Cardiac septum (tissue), 1 donor: ENCODE data around the gene TPD52L2. TPM values are rescaled to one million over a fixed set of nuclear protein-coding genes. Genes with fewer than 3 reads are reported as not detected.
"Not testable (repeated sequence)": the region's sequence is repeated elsewhere in the genome, so short reads cannot be mapped to it uniquely, and the experiment has no call there.

Experiments
- DNase-seq: peaks from one replicate; pipeline ENCODE4 v3.0.0-alpha.2; 2020; ENCODE audit warnings: low spot score
- intact Hi-C: fragments of 100-400 bp; cut with DNase I; formaldehyde crosslinking; loops from one replicate; pipeline ENCODE4 v1.14.0; 2022
- total RNA-seq: library from RNA; stranded (reverse); fragmentation: NEBNext Ultra II Directional; extraction: Animal tissue kit (Norgen Biotek cat#: 25700); gene quantifications from one replicate; pipeline ENCODE4 v1.2.1, GENCODE V29; 2021
- donor health status: DM: no; HTN: no; CAD: no.

The TPD52L2 gene
- total RNA-seq, 1 donor from 2014 or later = 72.0 TPM

DNA sequence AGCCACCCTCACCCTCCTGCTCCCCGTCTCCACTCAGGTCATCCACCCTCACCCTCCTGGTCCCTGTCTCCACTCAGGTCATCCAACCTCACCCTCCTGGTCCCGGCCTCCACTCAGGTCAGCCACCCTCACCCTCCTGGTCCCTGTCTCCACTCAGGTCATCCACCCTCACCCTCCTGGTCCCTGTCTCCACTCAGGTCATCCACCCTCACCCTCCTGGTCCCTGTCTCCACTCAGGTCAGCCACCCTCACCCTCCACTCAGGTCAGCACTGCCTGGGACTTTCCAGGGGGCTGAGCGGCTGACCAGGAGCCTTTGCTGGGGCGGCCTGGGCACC, 11.4 kb upstream of the TPD52L2 start:
- DNase-seq, intact Hi-C loops: not testable (repeated sequence)

DNA sequence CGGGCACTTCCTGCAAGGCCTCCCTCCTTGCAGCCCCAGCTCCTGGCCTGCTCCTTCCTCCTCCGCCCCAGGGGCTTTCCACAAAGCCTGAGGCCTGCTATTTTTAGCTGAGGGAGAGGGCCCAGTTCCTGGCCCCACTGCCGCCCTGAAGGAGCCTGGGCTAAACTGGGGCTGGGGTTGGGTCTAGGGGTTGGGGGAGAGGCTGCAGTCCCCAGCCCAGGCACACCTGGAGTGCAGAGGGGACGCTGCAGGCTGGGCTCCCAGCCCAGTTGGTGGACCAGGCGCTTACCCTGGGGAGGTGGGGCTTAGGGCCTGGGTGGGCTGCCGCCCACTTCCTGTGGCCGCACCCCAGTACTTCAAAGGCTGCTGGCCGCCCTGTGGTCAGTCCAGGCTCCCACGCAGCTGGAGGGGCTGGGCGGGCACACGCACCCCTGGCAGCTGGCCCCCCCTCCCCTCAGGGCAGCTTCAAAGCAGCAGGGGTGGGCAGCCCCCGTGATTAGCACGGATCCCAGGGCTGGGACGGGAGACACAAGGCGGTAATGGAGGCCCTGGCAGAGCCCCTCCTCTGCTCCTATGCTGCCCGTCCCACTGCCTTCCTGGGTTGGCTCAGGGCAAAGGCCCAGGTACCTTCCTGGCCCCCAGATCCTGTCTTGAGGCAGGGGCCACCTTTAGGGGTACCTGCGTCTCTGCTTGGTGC, 10.9 kb upstream of the TPD52L2 start:
- intact Hi-C loops = no loop called here
- DNase-seq = no peak

DNA sequence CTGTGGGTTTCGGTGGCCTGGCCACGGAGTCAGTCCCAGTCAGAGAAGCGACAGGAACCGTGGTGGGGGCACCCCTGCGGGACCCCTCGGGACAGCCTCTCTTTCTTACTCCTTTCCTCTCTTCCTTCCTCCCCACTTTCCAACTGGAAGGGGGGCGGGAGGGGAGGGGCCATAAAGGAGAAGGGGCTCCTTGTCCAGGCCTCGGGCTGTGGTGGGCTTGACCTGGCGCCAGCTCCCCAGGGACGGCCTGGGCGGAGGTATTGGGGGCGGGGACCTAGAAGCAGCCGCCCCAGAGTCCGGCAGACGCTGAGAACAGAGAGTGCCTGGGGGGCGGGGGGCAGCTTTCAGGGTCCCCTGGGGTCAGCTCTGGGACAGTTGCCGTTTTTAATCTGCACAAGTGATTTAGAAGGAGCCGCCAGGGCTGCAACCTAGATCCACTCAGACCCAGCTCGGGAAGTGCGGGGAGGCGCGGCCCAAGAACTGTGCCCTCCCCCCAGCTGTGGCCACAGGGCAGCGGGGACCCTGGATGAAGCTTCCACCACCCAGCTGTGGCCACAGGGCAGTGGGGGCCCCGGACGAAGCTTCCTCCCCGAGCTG, 10.2 kb upstream of the TPD52L2 start:
- intact Hi-C loops = no loop called here
- no peak for DNase-seq

DNA sequence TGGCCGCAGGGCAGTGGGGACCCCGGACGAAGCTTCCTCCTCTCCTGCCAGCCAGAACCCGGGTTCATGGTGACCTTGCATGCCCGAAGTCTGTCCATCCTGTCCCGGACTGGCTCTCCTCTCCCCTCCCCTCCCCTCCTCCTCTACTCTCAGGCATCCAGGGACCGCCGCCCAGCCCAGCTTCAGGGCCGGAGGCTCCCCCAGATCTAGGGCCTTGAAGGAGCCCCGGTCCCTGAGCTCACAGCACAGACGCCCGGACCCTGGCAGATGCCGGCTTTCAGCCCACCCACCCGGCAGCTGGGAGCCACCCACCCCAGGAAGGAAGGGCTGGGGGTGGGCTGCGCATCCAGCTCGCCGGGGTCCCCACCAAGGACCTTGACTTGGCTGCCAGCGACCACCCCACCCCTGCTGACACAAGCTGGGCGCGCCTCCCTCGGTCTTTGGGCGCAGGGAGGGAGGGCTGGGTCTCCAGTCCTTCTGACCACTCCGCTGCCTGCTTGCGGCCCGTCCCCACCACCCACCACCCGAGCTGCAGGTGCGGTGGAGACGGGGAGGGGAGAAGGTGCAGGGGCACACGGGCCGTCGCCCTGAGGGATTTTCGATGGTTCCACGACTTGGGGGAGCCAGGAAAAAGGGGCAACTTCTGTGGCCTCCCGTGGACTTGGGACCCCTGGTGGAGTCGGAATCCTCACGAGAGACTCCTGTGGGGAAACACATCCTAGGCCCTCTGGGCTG, 9.5 kb upstream of the TPD52L2 start:
- intact Hi-C loops = no loop called here
- DNase-seq = no peak

DNA sequence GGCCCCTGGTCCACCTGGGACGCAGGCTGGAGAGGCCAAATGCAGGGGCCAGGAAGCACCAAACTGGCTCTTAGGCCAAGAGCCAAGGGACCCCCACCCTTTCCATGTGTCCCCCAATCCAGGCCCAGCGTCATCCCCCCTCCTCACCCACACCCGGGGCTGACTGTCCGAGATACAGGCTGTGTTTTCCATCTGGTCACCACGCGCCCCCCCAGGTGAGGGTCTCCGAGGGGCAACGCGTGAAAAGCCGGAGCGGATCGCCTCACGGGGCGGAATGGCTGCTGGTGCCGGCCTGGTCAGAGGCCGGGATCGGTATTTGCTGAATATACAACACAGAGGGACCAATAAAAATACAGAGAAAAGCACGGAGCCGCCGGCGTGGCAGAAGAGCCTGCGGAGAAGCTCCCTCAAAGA, 9.0 kb upstream of the TPD52L2 start:
- no peak for DNase-seq
- intact Hi-C loops = no loop called here

DNA sequence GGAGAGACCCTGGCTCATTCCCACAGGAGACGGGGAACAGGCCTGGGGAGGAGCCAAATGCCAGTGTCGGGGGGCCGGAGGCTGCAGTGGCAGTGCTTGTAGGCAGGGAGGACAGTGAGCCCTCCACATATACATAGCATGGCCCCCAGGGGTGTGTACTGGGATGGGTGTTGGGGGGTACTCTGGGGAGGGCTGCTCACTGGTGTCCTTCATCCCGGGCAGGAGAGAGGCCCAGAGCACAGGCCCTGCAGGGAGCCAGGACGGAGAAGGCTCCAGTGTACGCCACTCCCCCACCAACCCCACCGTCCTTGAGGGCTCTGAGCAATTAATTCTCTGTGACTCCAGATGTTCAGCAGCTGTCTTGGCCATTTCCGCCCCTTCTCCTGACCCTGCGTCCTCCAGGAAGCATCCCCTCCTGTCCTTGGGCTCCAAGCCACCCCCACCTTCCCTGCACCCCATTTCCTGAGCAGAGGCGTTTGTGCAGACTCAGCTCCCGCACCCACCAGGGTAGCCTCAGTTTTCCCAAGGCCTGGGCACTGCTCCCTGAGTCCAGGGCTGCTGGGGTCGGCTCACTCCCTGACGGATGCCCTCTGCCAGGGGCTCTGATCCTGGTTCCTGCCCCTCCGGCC, 7.2 kb upstream of the TPD52L2 start:
- intact Hi-C loops = no loop called here
- no peak for DNase-seq

DNA sequence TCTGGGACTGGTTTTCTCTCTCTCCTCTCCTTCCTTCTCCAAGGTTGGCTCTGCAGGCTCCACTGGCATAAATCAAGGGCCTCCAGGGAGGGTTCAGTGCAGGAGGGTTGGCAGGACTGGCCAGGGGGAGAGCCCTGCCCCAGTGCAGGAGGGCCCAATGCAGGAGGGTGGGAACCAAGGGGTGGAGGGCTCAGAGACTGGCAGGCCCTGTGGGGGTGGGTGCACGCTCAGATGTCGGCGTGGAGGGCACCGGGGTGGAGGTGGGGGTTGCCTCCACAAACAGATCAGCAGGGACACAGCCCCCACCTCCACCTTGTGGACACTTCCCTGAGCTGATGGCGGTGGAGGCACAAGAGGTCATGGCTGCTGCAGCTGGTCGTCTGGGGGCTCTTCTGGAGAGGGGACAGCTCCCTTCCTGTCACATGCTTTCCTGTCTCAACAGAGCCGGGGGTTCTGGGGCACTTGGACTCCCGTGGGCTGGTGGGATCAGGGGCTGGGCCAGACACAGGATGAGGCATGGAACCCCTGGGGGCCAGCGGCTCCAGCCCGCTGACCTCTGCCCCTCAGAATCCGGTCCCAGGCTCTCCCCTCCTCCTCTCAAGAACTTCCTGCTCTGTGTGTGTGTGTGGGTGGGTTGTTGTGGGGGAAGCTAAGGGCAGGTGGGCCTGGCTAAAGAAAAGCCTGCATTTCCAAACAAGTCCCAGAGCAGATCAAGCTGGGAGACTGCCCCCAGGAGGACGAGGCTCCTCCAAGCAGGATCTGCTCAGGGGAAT, 6.5 kb upstream of the TPD52L2 start:
- no peak for DNase-seq
- intact Hi-C loops = no loop called here

DNA sequence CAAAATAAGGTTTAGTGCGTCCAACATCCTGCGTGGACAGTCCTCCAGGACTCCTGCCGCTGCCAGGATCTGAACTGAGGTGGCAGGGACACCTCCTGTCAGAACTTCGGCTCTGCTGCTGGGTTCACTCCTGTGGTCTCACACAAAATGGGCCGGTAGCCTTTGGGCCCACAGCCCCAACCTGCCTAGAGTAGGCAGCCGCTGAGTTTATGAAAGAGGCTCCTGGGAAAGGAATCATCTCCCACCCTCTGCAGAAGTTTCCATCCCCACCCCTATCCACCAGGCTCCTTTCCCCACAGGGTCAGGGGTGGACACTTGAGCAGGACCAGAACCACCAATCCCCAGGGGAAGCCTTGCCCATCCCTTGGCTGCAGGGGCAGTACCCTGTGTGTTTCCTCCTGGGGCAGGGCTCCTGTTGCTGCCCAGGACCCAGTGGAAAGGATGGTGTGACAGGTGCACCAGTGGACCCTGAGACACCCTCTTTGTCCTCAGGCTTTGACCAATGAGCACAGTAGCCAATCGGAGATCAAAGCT, 5.8 kb upstream of the TPD52L2 start:
- intact Hi-C loops = no loop called here
- no peak for DNase-seq

DNA sequence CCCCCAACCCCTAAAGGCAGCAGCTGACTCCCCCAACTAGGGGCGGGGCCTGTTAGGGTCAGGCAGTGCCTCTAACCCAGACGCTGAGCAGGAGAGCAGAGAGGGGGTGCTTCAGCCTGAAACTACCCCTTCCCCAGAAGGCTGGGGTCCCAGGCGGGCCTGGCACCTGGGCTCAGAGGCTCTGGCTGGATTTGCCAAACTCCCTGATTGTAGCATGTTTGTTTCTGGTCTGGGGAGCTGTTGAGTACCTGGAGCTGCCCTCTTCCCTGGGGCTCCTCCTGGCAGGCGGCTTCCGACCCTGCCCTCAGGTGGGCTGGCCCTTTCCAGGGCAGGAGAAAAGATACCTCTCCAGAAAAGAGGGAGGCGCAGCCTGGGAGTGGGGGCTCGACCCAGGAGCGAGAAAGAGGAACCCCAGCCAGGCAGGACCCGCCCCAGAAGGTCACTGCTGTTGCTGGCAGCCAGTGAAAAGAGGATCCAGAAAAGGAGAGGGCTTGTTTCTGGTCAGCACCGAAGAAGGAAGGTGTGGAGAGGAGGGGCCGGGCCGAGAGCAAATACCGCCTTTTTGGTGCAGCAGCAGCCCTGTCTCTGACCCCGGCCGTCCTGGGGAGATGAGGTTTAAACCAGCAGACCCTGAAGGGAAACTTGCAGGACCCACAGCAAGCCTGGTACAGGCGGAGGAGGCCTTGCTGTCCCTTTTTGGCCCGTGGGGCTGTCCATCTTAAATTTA, 4.6 kb upstream of the TPD52L2 start:
- intact Hi-C loops = loop anchor here (5.0 to 10.0 kb wide), 2 partner anchors 33 to 326 kb away; partner anchors contain the start of gene PTK6
- no peak for DNase-seq

DNA sequence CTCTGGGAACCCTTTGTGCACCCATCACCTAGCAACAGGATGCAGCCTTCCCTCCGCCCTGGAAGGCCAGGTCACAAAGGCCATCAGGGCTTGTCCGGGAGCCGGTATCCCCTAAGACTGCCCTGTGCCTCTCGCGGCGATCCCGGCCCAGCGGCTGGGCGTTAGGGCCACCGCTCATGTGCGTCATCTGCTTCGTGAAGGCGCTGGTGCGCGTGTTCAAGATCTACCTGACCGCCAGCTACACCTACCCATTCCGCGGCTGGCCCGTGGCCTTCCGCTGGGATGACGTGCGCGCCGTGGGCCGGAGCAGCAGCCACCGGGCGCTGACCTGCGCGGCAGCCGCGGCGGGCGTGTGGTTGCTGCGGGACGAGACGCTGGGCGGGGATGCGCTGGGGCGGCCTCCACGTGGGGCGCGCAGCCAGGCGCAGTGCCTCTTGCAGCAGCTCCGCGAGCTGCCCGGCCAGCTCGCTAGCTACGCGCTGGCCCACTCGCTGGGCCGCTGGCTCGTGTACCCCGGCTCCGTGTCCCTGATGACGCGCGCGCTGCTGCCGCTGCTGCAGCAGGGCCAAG, 3.6 kb upstream of the TPD52L2 start, which contains the start of gene ABHD16B:
Gene ABHD16B, plus strand, starts transcription at position 134 of the 570 bp plus-strand sequence. Its CDS starts 43 bp downstream, at position 177.
- no peak for DNase-seq
- intact Hi-C loops = loop anchor here (5.0 to 10.0 kb wide), 2 partner anchors 34 to 327 kb away; partner anchors contain the start of gene PTK6

DNA sequence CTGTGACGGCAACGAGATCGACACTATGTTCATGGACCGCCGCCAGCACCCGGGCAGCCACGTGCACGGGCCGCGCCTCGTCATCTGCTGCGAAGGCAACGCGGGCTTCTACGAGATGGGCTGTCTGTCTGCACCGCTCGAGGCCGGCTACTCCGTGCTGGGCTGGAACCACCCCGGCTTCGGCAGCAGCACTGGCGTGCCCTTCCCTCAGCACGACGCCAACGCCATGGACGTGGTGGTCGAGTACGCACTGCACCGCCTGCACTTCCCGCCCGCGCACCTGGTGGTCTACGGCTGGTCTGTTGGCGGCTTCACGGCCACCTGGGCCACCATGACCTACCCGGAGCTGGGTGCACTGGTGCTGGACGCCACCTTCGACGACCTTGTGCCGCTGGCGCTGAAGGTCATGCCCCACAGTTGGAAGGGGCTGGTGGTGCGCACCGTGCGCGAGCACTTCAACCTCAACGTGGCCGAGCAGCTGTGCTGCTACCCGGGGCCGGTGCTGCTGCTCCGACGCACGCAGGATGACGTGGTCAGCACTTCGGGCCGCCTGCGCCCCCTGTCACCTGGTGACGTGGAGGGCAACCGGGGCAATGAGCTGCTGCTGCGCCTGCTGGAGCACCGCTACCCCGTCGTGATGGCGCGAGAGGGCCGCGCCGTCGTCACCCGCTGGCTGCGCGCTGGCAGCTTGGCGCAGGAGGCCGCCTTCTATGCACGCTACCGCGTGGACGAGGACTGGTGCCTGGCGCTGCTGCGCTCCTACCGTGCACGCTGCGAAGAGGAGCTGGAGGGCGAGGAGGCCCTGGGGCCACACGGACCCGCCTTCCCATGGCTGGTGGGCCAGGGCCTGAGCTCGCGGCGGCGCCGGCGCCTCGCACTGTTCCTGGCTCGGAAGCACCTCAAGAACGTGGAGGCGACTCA, 2.8 kb upstream of the TPD52L2 start:
- intact Hi-C loops = loop anchor here (5.0 to 10.0 kb wide), 2 partner anchors 35 to 327 kb away; partner anchors contain the start of gene PTK6
- DNase-seq = no peak

DNA sequence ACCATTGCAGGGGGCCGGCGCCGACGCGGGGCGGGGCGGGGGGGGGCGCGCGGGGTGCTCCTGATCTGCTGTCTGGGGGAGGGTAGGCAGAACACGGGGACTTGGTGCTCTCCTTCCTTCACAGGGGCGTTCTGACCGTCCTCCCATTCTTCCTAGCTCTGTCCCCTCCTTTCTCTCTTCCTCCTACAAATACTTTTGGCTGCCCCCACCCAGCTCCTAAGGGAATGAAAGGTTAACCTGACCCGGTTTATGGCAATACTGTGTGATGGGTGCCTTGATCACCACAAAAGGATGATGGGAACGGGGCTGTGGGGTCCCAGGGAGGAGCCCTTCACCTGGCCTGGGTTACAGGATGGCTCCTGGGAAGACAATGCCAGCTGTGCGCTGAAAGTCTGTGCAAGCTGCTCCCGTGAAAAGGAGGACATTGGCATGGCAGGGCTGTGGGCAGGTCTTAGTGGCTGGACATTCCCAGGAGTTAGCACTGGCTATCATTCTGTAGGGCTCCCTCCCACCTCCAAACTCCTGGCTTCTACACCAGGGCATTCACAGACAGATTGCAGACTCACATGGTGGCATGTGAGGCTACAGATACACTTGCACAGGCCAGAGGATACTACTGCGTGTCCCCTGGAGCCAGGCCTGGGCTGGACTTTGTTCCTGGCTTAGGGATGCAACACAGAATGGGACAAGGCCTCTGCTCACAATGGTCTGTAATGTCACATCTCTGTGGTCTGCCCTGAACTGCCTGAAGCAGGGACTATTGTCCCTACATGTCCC, 1.9 kb upstream of the TPD52L2 start:
- DNase-seq = no peak
- intact Hi-C loops = loop anchor here (5.0 to 10.0 kb wide), 2 partner anchors 36 to 328 kb away; partner anchors contain the start of gene PTK6

DNA sequence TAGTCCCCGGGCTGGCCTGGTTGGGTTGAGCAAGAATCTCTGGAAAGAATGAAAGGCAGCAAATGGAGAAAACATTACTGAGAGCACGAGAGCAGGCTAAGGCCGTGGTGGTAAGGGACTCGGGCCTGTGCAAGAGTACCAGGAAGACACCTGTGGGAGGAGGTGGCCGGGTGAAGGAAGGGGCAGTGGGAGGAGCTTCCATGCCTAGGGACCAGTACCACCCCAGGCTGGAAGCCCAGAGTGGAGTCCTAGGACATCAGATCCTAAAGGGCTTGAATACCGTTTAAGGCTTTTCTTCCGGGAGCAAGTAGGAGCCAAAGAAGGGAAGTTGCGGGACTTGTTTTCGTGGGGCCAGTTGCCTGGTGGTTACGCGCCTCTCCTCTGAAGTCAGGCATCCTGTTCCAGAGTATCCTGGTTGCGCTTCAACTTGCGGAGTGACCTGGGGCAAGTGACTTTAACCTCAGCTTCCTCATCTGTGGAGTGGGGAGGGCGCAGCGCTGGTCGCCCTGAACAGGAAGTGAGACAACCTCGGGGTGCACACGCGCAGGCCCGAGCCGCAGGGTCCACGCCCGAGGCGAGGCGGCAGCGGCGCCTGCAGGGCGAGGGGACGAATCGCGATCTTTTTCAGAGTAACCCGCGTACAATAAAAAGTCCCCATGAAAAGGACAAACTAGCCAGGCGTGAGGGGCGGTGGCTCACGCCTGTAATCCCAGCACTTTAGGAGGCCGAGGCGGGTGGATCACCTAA, 1.1 kb upstream of the TPD52L2 start:
- intact Hi-C loops = loop anchor here (1.0 to 10.0 kb wide), 3 partner anchors 37 to 329 kb away; partner anchors contain the start of gene PTK6
- peak; percentile 95 for DNase-seq

DNA sequence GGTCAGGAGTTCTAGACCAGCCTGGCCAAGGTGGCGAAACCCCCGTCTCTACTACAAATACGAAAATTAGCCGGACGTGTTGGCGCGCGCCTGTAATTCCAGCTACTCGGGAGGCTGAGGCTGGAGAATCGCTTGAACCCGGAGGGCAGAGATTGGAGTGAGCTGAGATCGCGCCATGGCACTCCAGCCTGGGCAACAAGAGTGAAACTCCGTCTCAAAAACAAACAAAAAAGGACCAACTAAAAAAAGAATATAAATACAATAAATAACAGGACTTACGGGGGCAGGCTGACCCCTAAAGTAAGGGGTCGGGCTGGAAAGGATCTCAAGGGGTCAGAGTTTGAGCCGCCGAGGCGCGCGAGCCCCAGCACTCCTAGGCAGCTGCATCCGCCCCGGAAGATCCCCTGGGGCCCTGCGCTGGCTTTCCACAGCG, 509 bp upstream of the TPD52L2 start:
- no peak for DNase-seq
- intact Hi-C loops = loop anchor here (1.0 to 10.0 kb wide), 3 partner anchors 37 to 330 kb away; partner anchors contain the start of gene PTK6

DNA sequence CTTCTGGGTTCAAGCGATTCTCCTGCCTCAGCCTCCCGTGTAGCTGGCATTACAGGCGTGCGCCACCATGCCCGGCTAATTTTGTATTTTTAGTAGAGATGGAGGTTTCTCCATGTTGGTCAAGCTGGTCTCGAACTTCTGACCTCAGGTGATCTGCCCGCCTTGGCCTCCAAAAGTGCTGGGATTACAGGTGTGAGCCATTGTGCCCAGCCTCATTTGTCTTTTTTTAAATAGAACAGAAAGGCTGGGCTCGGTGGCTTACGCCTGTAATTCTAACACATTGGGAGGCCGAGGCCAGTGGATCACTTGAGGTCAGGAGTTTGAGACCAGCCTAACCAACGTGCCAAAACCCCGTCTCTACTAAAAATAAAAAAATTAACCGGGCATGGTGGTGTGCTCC, 2.0 kb downstream of the TPD52L2 start:
- intact Hi-C loops = loop anchor here (10.0 kb wide), 1 partner anchor 332 kb away; the partner anchor contains the start of gene PTK6
- DNase-seq = not testable (repeated sequence)
